ENCODE results near the gene GPATCH2. TPM values are rescaled to one million over a fixed set of nuclear protein-coding genes. Genes with fewer than 3 reads are reported as not detected.

GPATCH2 gene
- total RNA-seq, 4 donors from 2014 or later = 10.5 to 33.2 (median 13.7) TPM

- Histone ChIP-seq H3K4me1 (no peaks in the 10 kb centered on the region), H3K4me3 (no peak overlapping the region), H3K27ac (no peak overlapping the region), H3K27me3 (no peaks in the 10 kb centered on the region), H3K36me3 (no peaks in the 10 kb centered on the region), H3K9me3 (peaks cover 5% of the 10 kb centered on the region)
- no peak for DNase-seq (ENCODE audit: low spot score in 2 of 2)
- 100% methylated on average over 1 of the region's 1 CpG for WGBS
- TF ChIP-seq CTCF (IDR thresholded peaks at IDR 0.05) (no peak), POLR2A (IDR thresholded peaks at IDR 0.05) (no peak)
These were observed 165.8 kb downstream of the GPATCH2 start for GRCh38 chr1:217465102-217465501.

- Histone ChIP-seq H3K9me3 (peaks cover 5% of the 10 kb centered on the region), H3K4me1 (no peaks in the 10 kb centered on the region), H3K36me3 (no peaks in the 10 kb centered on the region), H3K27ac (no peak overlapping the region), H3K4me3 (no peak overlapping the region), H3K27me3 (no peaks in the 10 kb centered on the region)
- 98% methylated on average over 1 of the region's 1 CpG for WGBS
- DNase-seq (ENCODE audit: low spot score in 2 of 2) = no peak
- TF ChIP-seq POLR2AphosphoS5 (IDR thresholded peaks at IDR 0.05) = no peak
- TF ChIP-seq EP300 (IDR thresholded peaks at IDR 0.05) = no peak
- TF ChIP-seq CTCF (IDR thresholded peaks at IDR 0.05) = no peak
These were observed 168.2 kb downstream of the GPATCH2 start for GRCh38 chr1:217462666-217463065.

GRCh38 chr1:217462159-217462558 lies 168.7 kb downstream of the GPATCH2 start:
- no peak for DNase-seq (ENCODE audit: low spot score in 2 of 2)
- Histone ChIP-seq H3K27me3 (no peaks in the 10 kb centered on the region), H3K36me3 (no peaks in the 10 kb centered on the region), H3K9me3 (peaks cover 5% of the 10 kb centered on the region), H3K27ac (no peak overlapping the region), H3K4me1 (no peaks in the 10 kb centered on the region), H3K4me3 (no peak overlapping the region)
- TF ChIP-seq POLR2A (IDR thresholded peaks at IDR 0.05) (no peak), CTCF (IDR thresholded peaks at IDR 0.05) (no peak), EP300 (IDR thresholded peaks at IDR 0.05) (no peak), POLR2AphosphoS5 (IDR thresholded peaks at IDR 0.05) (no peak)
- 84% methylated on average over 2 of the region's 2 CpGs for WGBS

- Histone ChIP-seq H3K4me1 (no peaks in the 10 kb centered on the region), H3K36me3 (peaks cover 3% of the 10 kb centered on the region), H3K27me3 (no peaks in the 10 kb centered on the region), H3K4me3 (no peak overlapping the region), H3K27ac (no peak overlapping the region), H3K9me3 (no peaks in the 10 kb centered on the region)
- TF ChIP-seq POLR2A (IDR thresholded peaks at IDR 0.05) = no peak
- no peak for TF ChIP-seq CTCF (IDR thresholded peaks at IDR 0.05)
- no peak for TF ChIP-seq POLR2AphosphoS5 (IDR thresholded peaks at IDR 0.05)
- DNase-seq (ENCODE audit: low spot score in 2 of 2) = no peak
- 75% methylated on average over 2 of the region's 2 CpGs for WGBS
These were observed 173.9 kb downstream of the GPATCH2 start for GRCh38 chr1:217457016-217457415.

- Histone ChIP-seq H3K4me1 (no peaks in the 10 kb centered on the region), H3K27ac (no peak overlapping the region), H3K36me3 (peaks cover 3% of the 10 kb centered on the region), H3K27me3 (no peaks in the 10 kb centered on the region), H3K9me3 (no peaks in the 10 kb centered on the region), H3K4me3 (no peak overlapping the region)
- TF ChIP-seq POLR2AphosphoS5 (IDR thresholded peaks at IDR 0.05) (no peak), CTCF (IDR thresholded peaks at IDR 0.05) (no peak), EP300 (IDR thresholded peaks at IDR 0.05) (no peak), POLR2A (IDR thresholded peaks at IDR 0.05) (no peak)
- 78% methylated on average over 2 of the region's 2 CpGs for WGBS
- DNase-seq (ENCODE audit: low spot score in 2 of 2) = no peak
These were observed 174.6 kb downstream of the GPATCH2 start for GRCh38 chr1:217456261-217456660.

Measured in suprapubic skin (tissue), 4 donors.